Fibroblast of lung (primary cell): Measurements from ENCODE around the gene PIK3R3. TPM values are rescaled to one million over a fixed set of nuclear protein-coding genes. Genes with fewer than 3 reads are reported as not detected.
"Not testable (repeated sequence)": the region's sequence is repeated elsewhere in the genome, so short reads cannot be mapped to it uniquely, and the experiment has no call there.

Experiments
- DNase-seq, 2 donors: peaks; one replicate each; pipeline versions ENCODE4 v3.0.0 to v3.0.0-alpha.2; 2010; ENCODE audit warnings: low read depth in 2 of 2
- H2AFZ ChIP-seq: 2 replicates; pipeline ENCODE4 v1.5.1; 2012; ENCODE audit warnings: low read length, control low read depth, inconsistent platforms
- H3K27ac ChIP-seq: 2 replicates; pipeline ENCODE4 v1.5.1; 2011; ENCODE audit warnings: low read length, control low read depth; ENCODE audit not compliant: insufficient read depth
- H3K27me3 ChIP-seq: 2 replicates; pipeline ENCODE4 v1.5.1; 2011; ENCODE audit warnings: mild to moderate bottlenecking, low read length; ENCODE audit not compliant: control insufficient read depth, insufficient read depth
- H3K36me3 ChIP-seq: 2 replicates; pipeline ENCODE4 v1.5.1; 2011; ENCODE audit warnings: low read length; ENCODE audit not compliant: control insufficient read depth, insufficient read depth
- H3K4me1 ChIP-seq: 2 replicates; pipeline ENCODE4 v1.5.1; 2011; ENCODE audit warnings: low read length; ENCODE audit not compliant: control insufficient read depth, insufficient read depth; ENCODE audit errors: extremely low read depth
- H3K4me2 ChIP-seq: 2 replicates; pipeline ENCODE4 v1.5.1; 2011; ENCODE audit warnings: low read length, control low read depth; ENCODE audit not compliant: insufficient read depth; ENCODE audit errors: extremely low read depth
- H3K4me3 ChIP-seq, 4 experiments: fragments of 200-600 bp in 1 of 4; sonication (generic) in 1 of 4; replicated peaks in 1 of 4; 2 replicates each; pipeline ENCODE4 v1.5.1; 2011 to 2016; ENCODE audit warnings: low read length in 4 of 4, low read depth in 3 of 4, mild to moderate bottlenecking in 3 of 4, control low read depth in 2 of 4, inconsistent platforms in 1 of 4, mixed read lengths in 1 of 4; ENCODE audit not compliant: insufficient read depth in 1 of 4; ENCODE audit errors: control extremely low read depth in 1 of 4
- H3K79me2 ChIP-seq: 2 replicates; pipeline ENCODE4 v1.5.1; 2012; ENCODE audit warnings: mild to moderate bottlenecking, low read length, inconsistent platforms; ENCODE audit not compliant: control insufficient read depth, insufficient read depth
- H3K9ac ChIP-seq: 2 replicates; pipeline ENCODE4 v1.5.1; 2011; ENCODE audit warnings: mild to moderate bottlenecking, low read length, control low read depth; ENCODE audit not compliant: insufficient read depth
- H3K9me3 ChIP-seq: 2 replicates; pipeline ENCODE4 v1.5.1; 2012; ENCODE audit warnings: low read depth, low read length; ENCODE audit not compliant: control insufficient read depth, insufficient read depth
- H4K20me1 ChIP-seq: 2 replicates; pipeline ENCODE4 v1.5.1; 2011; ENCODE audit warnings: low read length; ENCODE audit not compliant: control insufficient read depth, insufficient read depth; ENCODE audit errors: extremely low read depth
- EZH2 ChIP-seq: IDR thresholded peaks from 2 replicates; pipeline ENCODE4 v1.5.1; 2012; ENCODE audit warnings: low read length, control low read depth, mild to moderate bottlenecking; ENCODE audit errors: missing control alignments
- polyA plus RNA-seq, 2 donors: library from polyadenylated mRNA; depleted of rRNA in 1 of 2; stranded (reverse) in 1 of 2; unstranded in 1 of 2; fragments of >200 nt; gene quantifications; 2 replicates each; pipeline ENCODE4 v1.2.1, GENCODE V29; 2011 to 2012; ENCODE audit warnings: missing spikeins in 1 of 2
- total RNA-seq: library from RNA; depleted of rRNA; stranded (reverse); fragments of >200 nt; gene quantifications from 2 replicates; pipeline ENCODE4 v1.2.1, GENCODE V29; 2014
- TF ChIP-seq, protein P1 (sequence below), 2 donors: IDR thresholded peaks in 1 of 2; conservative IDR thresholded peaks in 1 of 2; 1 replicate in 1 of 2; 2 replicates in 1 of 2; pipeline ENCODE4 v1.5.1; 2011 to 2012; ENCODE audit warnings: low read length in 2 of 2, control low read depth in 1 of 2, inconsistent platforms in 1 of 2, low read depth in 1 of 2, mild to moderate bottlenecking in 1 of 2

PIK3R3 gene
- total and polyA plus RNA-seq, 2 donors (not counting 1 experiment from before 2014, with no cell fraction given), result 3.3 to 4.1 TPM

DNA sequence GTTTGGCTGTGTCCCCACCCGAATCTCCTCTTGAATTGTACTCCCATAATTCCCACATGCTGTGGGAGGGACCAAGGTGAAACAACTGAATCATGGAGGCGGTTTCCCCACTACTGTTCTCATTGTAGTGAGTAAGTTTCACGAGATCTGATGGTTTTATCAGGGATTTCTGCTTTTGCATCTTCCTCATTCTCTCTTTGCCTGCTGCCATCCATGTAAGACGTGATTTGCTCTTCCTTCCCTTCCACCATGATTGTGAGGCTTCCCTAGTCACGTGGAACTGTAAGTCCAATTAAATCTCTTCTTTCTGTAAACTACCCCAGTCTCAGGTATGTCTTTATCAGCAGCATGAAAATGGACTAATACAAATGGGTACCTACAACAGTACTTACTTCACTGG, 73.5 kb downstream of the PIK3R3 start:
- Histone ChIP-seq H3K4me2 (no peak overlapping the region), H4K20me1 (no peaks in the 10 kb centered on the region), H3K27ac (no peak overlapping the region), H3K4me3 (no peak overlapping the region), H3K9me3 (no peaks in the 10 kb centered on the region), H3K9ac (no peak overlapping the region), H3K36me3 (no peaks in the 10 kb centered on the region), H3K4me1 (no peaks in the 10 kb centered on the region), H2AFZ (no peak overlapping the region), H3K79me2 (no peaks in the 10 kb centered on the region), H3K27me3 (no peaks in the 10 kb centered on the region)
- no peak for DNase-seq
- no peak for TF ChIP-seq EZH2
- TF ChIP-seq, protein P1, sequence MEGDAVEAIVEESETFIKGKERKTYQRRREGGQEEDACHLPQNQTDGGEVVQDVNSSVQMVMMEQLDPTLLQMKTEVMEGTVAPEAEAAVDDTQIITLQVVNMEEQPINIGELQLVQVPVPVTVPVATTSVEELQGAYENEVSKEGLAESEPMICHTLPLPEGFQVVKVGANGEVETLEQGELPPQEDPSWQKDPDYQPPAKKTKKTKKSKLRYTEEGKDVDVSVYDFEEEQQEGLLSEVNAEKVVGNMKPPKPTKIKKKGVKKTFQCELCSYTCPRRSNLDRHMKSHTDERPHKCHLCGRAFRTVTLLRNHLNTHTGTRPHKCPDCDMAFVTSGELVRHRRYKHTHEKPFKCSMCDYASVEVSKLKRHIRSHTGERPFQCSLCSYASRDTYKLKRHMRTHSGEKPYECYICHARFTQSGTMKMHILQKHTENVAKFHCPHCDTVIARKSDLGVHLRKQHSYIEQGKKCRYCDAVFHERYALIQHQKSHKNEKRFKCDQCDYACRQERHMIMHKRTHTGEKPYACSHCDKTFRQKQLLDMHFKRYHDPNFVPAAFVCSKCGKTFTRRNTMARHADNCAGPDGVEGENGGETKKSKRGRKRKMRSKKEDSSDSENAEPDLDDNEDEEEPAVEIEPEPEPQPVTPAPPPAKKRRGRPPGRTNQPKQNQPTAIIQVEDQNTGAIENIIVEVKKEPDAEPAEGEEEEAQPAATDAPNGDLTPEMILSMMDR (conservative IDR thresholded peaks at IDR 0.05 in 1 of 2, IDR thresholded peaks at IDR 0.05 in 1 of 2; ENCODE audit: low read depth in 1 of 2, low read length in 2 of 2), result no peak

- Histone ChIP-seq H3K27ac (no peak overlapping the region), H2AFZ (no peak overlapping the region), H3K4me3 (no peak overlapping the region), H3K36me3 (no peaks in the 10 kb centered on the region), H4K20me1 (no peaks in the 10 kb centered on the region), H3K27me3 (no peaks in the 10 kb centered on the region), H3K4me1 (no peaks in the 10 kb centered on the region), H3K79me2 (no peaks in the 10 kb centered on the region), H3K4me2 (no peak overlapping the region), H3K9ac (no peak overlapping the region), H3K9me3 (no peaks in the 10 kb centered on the region)
- no peak for DNase-seq
- TF ChIP-seq EZH2, result no peak
- TF ChIP-seq, protein P1 (conservative IDR thresholded peaks at IDR 0.05 in 1 of 2, IDR thresholded peaks at IDR 0.05 in 1 of 2; ENCODE audit: low read depth in 1 of 2, low read length in 2 of 2), result no peak
These were observed 74.6 kb downstream of the PIK3R3 start for GRCh38 chr1:46057781-46058180.

GRCh38 chr1:46057215-46057614, 75.2 kb downstream of the PIK3R3 start:
- H3K79me2 ChIP-seq, H3K27me3 ChIP-seq, H3K9ac ChIP-seq, H4K20me1 ChIP-seq, DNase-seq, H3K4me3 ChIP-seq, H3K4me1 ChIP-seq, H3K27ac ChIP-seq, H3K36me3 ChIP-seq, H3K4me2 ChIP-seq, H2AFZ ChIP-seq, H3K9me3 ChIP-seq: not testable (repeated sequence)

DNA sequence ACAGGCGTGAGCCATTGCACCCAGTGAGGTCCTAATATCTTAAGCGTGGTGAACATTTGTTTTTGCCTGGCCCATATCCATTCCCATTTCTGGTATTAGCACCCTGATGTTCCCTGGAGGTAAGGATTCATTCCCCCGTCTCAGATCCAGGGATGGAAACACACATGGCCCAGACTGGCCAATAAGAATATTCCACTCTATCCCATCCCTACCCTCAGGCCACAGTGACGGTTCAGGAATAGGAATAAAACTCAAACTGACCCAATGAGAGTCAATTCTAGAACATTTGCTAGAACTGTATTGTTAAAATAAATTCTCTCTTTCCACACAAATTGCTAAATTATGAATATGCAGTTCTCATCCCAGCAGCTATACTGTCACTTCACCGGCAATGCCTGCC, 76.1 kb downstream of the PIK3R3 start:
- Histone ChIP-seq H3K4me1 (no peaks in the 10 kb centered on the region), H3K79me2 (no peaks in the 10 kb centered on the region), H3K36me3 (no peaks in the 10 kb centered on the region), H3K27me3 (no peaks in the 10 kb centered on the region), H2AFZ (no peak overlapping the region), H3K27ac (no peak overlapping the region), H4K20me1 (no peaks in the 10 kb centered on the region), H3K9ac (no peak overlapping the region), H3K9me3 (no peaks in the 10 kb centered on the region), H3K4me3 (no peak overlapping the region), H3K4me2 (no peak overlapping the region)
- TF ChIP-seq, protein P1 (conservative IDR thresholded peaks at IDR 0.05 in 1 of 2, IDR thresholded peaks at IDR 0.05 in 1 of 2; ENCODE audit: low read depth in 1 of 2, low read length in 2 of 2), result no peak
- TF ChIP-seq EZH2, result no peak
- no peak for DNase-seq
